ENCODE results near the gene RND3. TPM values are rescaled to one million over a fixed set of nuclear protein-coding genes. Genes with fewer than 3 reads are reported as not detected.

RND3 gene
- total and polyA plus RNA-seq, 2 experiments from 2014 or later = 199 to 271 TPM

DNA sequence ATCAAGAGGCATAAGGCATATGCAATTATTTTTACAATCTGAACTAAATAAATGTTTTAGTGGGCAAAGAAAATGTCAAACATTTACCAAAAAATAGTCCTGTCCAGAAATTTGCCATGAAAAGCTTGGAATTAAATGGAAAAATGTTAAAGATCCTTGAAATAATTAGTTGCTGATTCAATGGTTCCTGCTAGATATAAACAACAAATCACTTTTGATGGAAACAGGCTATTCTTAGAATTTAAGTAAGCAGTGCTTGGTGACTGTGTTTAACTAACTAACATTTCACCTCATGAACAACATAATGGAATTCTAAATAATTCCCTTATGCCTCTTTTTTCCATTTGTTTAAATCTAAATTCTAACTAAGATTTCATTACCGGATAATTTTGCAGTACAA lies 3.9 kb downstream of the RND3 start:
- Histone ChIP-seq H3K9ac (peak overlapping the region; percentile 96), H3K36me3 (ENCODE audit: low read depth) (peaks cover 54% of the 10 kb centered on the region)
- in situ Hi-C loops (cut with MboI) = loop anchor here (10.0 to 25.0 kb wide), 3 partner anchors 429 to 889 kb away; no protein-coding TSS in a partner anchor

DNA sequence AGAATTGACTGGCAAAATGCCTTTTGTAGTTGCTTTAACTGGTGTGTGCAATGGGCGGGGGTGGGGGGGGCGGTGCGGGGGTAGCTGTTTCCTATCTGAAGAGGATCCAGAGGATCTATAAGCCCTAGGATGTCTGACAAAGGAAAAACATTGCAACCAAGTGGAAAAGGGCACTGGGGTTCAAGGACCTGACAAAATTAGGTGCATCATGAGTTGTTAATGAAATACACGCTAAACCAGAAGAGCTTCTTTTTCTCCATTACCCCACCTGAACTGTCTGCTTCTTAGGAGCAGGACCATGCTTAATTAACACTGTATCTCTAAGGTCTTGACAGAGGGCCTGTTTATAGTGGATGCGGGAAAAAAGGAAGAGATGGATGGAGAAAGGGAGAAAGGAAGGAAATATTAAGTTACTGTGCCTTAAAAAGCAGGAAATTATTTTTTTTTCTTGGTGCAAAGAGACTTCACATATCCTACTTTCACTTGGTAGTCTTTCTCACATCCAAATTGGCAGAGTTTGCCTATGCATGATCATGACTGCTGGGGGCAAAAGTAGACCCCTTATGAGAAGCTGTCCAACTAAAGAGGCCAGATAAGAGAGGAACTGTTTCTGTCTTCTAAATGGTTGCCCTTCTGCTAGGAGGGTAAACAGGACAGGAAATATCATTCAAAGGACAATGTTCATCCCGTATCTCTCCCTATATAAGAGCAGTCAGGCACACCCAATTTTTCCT lies 4.6 kb downstream of the RND3 start:
- Histone ChIP-seq H4K20me1 (ENCODE audit: insufficient read depth) (0 out of 2 replicates have a peak, but pooled peaks cover 10% of the 10 kb centered on the region), H3K9me2 (ENCODE audit: insufficient read depth) (no peaks in the 10 kb centered on the region), H3K27me3 (replicated peaks; ENCODE audit: insufficient read depth) (no peaks in the 10 kb centered on the region), H3K9me3 (ENCODE audit: low read depth) (no peaks in the 10 kb centered on the region), H3K4me3 (peak overlapping the region; percentile 92), H3K4me1 (ENCODE audit: insufficient read depth) (peaks cover 60% of the 10 kb centered on the region), H3K27ac (peak overlapping the region; percentile 95), H3F3A (ENCODE audit: insufficient read depth) (peaks cover 84% of the 10 kb centered on the region), H2AFZ (no peak overlapping the region), H3K36me3 (ENCODE audit: low read depth) (peaks cover 57% of the 10 kb centered on the region), H3K79me2 (ENCODE audit: insufficient read depth) (peaks cover 97% of the 10 kb centered on the region), H3K4me2 (ENCODE audit: unreplicated experiment) (peak overlapping the region; percentile 95), H3K9ac (peak overlapping the region; percentile 96)
- TF ChIP-seq EZH2 (IDR thresholded peaks at IDR 0.05; ENCODE audit: insufficient read depth, poor library complexity, severe bottlenecking) (no peak), EZH2phosphoT487 (IDR thresholded peaks at IDR 0.05; ENCODE audit: insufficient read depth, low read depth) (no peak)
- in situ Hi-C loops (cut with MboI) = loop anchor here (10.0 to 25.0 kb wide), 3 partner anchors 429 to 888 kb away; no protein-coding TSS in a partner anchor
- WGBS, 2 experiments (ENCODE audit: low coverage in 1 of 2, low lambda C conversion rate in 2 of 2, missing lambda C conversion rate in 2 of 2) = 39 to 43% methylated on average over 6 of the region's 6 CpGs
- DNase-seq = no peak

More for the DNA sequence above, 3.9 kb downstream of the RND3 start:
- Histone ChIP-seq H3K4me2 (ENCODE audit: unreplicated experiment) (peak overlapping the region; percentile 95), H3K4me1 (ENCODE audit: insufficient read depth) (peaks cover 53% of the 10 kb centered on the region), H3K9me2 (ENCODE audit: insufficient read depth) (no peaks in the 10 kb centered on the region), H3K4me3 (peak overlapping the region; percentile 92), H4K20me1 (ENCODE audit: insufficient read depth) (0 out of 2 replicates have a peak, but pooled peaks cover 10% of the 10 kb centered on the region), H2AFZ (no peak overlapping the region), H3K9me3 (ENCODE audit: low read depth) (no peaks in the 10 kb centered on the region), H3K79me2 (ENCODE audit: insufficient read depth) (peaks cover 97% of the 10 kb centered on the region), H3K27ac (peak overlapping the region; percentile 95), H3F3A (ENCODE audit: insufficient read depth) (peaks cover 77% of the 10 kb centered on the region), H3K27me3 (replicated peaks; ENCODE audit: insufficient read depth) (no peaks in the 10 kb centered on the region)
- 41 to 50% methylated on average over 1 of the region's 1 CpG for WGBS, 2 experiments (ENCODE audit: low coverage in 1 of 2, low lambda C conversion rate in 2 of 2, missing lambda C conversion rate in 2 of 2)
- no peak for DNase-seq
- TF ChIP-seq EZH2 (IDR thresholded peaks at IDR 0.05; ENCODE audit: insufficient read depth, poor library complexity, severe bottlenecking) (no peak), EZH2phosphoT487 (IDR thresholded peaks at IDR 0.05; ENCODE audit: insufficient read depth, low read depth) (no peak)

DNA sequence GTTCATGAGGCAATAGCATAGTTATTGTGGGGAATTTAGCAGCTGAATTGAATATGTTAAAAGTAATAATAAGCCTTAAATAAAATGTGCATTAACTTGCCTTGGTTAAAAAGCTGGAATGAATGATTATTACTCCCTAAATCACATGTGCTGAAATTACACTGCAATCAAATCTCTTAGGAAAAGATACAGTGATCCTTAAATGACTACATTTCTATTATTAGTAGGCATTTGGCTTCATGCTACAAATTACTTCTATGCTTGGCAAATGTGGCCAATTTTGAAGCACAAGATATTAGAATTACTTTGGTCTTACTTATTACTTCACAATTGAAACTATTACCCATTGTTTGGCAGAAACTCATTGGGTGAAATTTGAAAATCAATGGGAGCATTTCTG lies 5.4 kb downstream of the RND3 start:
- Histone ChIP-seq H3K4me3 (peak overlapping the region; percentile 92), H4K20me1 (ENCODE audit: insufficient read depth) (0 out of 2 replicates have a peak, but pooled peaks cover 10% of the 10 kb centered on the region), H3K4me2 (ENCODE audit: unreplicated experiment) (peak overlapping the region; percentile 95), H3K9ac (peak overlapping the region; percentile 96), H3K4me1 (ENCODE audit: insufficient read depth) (peaks cover 67% of the 10 kb centered on the region), H3K9me2 (ENCODE audit: insufficient read depth) (no peaks in the 10 kb centered on the region), H3K79me2 (ENCODE audit: insufficient read depth) (peaks cover 100% of the 10 kb centered on the region), H3K36me3 (ENCODE audit: low read depth) (peaks cover 65% of the 10 kb centered on the region), H2AFZ (no peak overlapping the region), H3F3A (ENCODE audit: insufficient read depth) (peaks cover 91% of the 10 kb centered on the region), H3K27ac (peak overlapping the region; percentile 95), H3K27me3 (replicated peaks; ENCODE audit: insufficient read depth) (no peaks in the 10 kb centered on the region), H3K9me3 (ENCODE audit: low read depth) (no peaks in the 10 kb centered on the region)
- DNase-seq = no peak
- TF ChIP-seq EZH2 (IDR thresholded peaks at IDR 0.05; ENCODE audit: insufficient read depth, poor library complexity, severe bottlenecking) = no peak
- no peak for TF ChIP-seq EZH2phosphoT487 (IDR thresholded peaks at IDR 0.05; ENCODE audit: insufficient read depth, low read depth)
- in situ Hi-C loops (cut with MboI) = loop anchor here (10.0 to 25.0 kb wide), 3 partner anchors 430 to 887 kb away; no protein-coding TSS in a partner anchor

DNA sequence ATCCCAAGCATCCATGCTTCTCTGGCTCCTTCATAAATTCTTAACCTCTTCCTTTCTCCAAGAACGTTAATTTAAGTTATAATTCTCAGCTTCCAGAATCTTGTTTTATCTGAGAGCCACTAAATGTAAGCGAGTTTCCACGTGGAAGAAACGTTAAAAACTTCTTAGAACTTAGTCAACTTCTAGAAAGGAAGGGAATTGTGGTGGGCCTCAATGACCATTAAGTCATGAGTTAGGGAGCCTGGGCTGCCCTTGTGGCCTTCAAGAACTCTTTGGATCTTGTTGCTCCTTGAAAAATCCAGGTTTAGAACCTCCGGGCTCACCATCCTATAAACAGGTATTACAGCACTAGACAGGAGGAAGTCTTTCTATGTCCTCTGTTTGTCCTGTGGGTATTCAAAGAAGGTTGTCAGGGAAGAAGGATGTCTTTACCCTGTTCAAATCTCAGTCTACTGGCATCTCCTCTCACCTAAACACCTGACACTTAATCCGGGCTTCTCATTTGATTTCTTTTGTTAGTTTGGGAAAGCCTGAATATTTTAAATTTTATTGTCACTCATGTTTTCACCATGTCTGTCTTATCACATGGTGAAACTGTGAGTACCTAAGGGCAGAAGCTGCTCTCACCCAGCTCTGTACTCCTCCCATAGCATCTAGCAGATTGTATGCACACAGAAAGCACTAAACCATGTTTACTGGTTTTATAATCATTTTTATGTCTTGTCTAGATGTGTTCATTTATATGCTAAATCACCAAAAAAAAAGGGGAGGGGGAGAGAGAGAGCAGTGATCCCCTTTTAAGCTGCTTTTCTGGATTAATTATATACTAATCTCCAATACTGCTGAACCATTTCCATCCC lies 6.3 kb downstream of the RND3 start:
- 61 to 67% methylated on average over 6 of the region's 6 CpGs for WGBS, 2 experiments (ENCODE audit: low coverage in 1 of 2, low lambda C conversion rate in 2 of 2, missing lambda C conversion rate in 2 of 2)
- Histone ChIP-seq H3K9me3 (ENCODE audit: low read depth) (no peaks in the 10 kb centered on the region), H2AFZ (no peak overlapping the region), H3F3A (ENCODE audit: insufficient read depth) (peaks cover 93% of the 10 kb centered on the region), H3K4me1 (ENCODE audit: insufficient read depth) (peaks cover 76% of the 10 kb centered on the region), H3K27me3 (replicated peaks; ENCODE audit: insufficient read depth) (no peaks in the 10 kb centered on the region), H3K36me3 (ENCODE audit: low read depth) (peaks cover 65% of the 10 kb centered on the region), H3K4me3 (peak overlapping the region; percentile 92), H3K9ac (peak overlapping the region; percentile 96), H4K20me1 (ENCODE audit: insufficient read depth) (0 out of 2 replicates have a peak, but pooled peaks cover 10% of the 10 kb centered on the region), H3K4me2 (ENCODE audit: unreplicated experiment) (peak overlapping the region; percentile 95), H3K9me2 (ENCODE audit: insufficient read depth) (no peaks in the 10 kb centered on the region), H3K27ac (peak overlapping the region; percentile 95), H3K79me2 (ENCODE audit: insufficient read depth) (peaks cover 100% of the 10 kb centered on the region)
- DNase-seq = no peak
- in situ Hi-C loops (cut with MboI) = loop anchor here (10.0 to 25.0 kb wide), 3 partner anchors 431 to 886 kb away; no protein-coding TSS in a partner anchor
- no peak for TF ChIP-seq EZH2phosphoT487 (IDR thresholded peaks at IDR 0.05; ENCODE audit: insufficient read depth, low read depth)
- TF ChIP-seq EZH2 (IDR thresholded peaks at IDR 0.05; ENCODE audit: insufficient read depth, poor library complexity, severe bottlenecking) = no peak
